ENCODE results near the gene EFNA5.

DNA sequence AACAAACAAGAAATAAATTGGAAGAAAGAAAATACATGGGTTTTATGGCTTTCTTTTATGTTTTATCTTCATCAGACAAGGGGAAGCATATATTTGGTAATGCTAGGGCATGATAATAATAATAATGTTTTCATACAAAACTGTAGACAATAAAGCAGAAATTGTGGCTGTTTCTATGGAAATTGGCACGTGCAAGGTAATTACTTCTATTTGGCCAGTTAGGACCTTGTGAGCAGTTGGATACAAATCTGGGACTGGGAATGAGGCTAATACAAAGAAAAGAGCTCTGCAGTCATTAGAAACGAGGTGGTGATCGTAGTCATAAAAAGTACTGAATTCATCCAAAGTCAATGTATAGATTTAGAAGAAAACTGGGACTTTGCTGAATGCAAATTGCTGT, 233.6 kb downstream of the EFNA5 start:
- TF ChIP-seq MTA3 (CRISPR knock-in tag; IDR thresholded peaks at IDR 0.05) (no peak), CTCF (CRISPR knock-in tag; IDR thresholded peaks at IDR 0.05) (no peak), POLR2AphosphoS5 (IDR thresholded peaks at IDR 0.05; ENCODE audit: low read depth, low read length) (no peak), GABPA (IDR thresholded peaks at IDR 0.05; ENCODE audit: low read depth, low read length) (no peak), GABPA (CRISPR knock-in tag; IDR thresholded peaks at IDR 0.05; ENCODE audit: low read depth) (no peak)

All from HepG2 (cell line).